IPS-NIHi11 (cell line): Measurements from ENCODE around the gene SH3BP5.

Experiments used
- DNase-seq: peaks from one replicate; pipeline ENCODE4 v3.0.0; 2012; ENCODE audit warnings: mixed read lengths, low spot score

Gene SH3BP5

GRCh38 chr3:15325228-15325627 lies 7.2 kb downstream of the SH3BP5 start:
- DNase-seq: peak; percentile 50

DNA sequence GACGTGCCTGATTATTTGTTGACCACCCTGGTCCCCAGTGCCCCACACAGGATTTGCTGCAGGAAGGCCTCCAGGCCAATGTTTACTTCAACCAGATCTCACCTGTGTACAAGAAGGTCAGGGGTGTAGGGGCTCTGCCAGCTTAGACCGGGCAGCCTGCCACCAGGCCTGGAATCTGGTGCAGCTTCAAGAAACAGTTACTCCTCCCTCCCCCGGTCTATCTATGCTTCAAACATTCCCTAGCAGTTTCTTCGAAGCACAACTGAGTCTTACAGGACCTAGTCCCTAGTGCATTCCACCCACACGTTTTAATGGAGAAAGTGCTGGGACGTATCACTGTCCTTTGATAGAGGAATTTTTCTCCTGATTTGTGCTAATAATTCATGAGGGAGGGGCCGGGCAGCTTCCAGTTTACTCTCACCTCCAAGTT lies 8.0 kb downstream of the SH3BP5 start:
- DNase-seq: no peak

GRCh38 chr3:15323063-15323462 lies 9.3 kb downstream of the SH3BP5 start:
- DNase-seq: no peak

- DNase-seq: no peak
Observed at GRCh38 chr3:15321349-15321748, 11.0 kb downstream of the SH3BP5 start.

- DNase-seq: no peak
Observed at GRCh38 chr3:15319575-15319974, 12.8 kb downstream of the SH3BP5 start.

DNA sequence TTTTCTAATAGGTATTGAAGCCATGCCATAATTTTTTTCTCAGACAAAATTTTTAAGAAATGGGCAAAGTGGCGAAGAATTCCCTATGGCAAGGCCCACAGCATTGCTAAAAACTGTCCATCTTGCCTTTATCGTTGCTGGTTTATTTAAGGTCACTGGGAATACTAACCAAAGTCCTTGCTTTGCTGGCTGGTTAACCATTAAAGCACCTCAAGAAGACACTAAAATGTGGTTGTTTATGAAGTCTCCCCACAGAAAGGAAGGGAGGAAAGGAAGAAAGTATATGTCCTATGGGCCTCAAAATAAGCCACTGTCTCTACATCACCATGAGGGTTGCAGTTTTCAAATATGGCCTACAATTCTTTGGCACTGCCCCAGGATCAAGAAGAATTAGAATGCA lies 13.2 kb downstream of the SH3BP5 start:
- DNase-seq: no peak

GRCh38 chr3:15318661-15319060 lies 13.7 kb downstream of the SH3BP5 start:
- no peak for DNase-seq

DNA sequence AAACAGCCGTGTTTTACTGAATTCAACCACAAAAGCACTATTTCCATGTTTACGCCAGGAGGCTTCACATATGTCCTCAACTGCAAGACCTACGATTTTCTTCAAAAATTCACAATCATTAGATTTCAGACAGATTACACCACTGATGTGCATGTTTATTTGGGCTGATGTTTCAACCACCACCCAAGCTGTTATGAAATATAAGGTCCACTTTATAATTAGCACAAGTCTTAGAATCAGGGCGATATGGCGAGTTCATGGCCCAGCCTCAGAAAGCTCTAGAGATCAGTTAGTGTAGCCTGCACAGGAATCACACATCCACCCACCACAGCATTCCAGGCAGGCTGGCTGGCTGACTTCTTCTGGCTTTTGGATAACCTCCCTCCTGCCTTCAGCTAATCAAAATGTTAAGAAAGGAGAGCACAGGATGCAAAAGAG lies 15.4 kb downstream of the SH3BP5 start:
- DNase-seq: no peak

DNA sequence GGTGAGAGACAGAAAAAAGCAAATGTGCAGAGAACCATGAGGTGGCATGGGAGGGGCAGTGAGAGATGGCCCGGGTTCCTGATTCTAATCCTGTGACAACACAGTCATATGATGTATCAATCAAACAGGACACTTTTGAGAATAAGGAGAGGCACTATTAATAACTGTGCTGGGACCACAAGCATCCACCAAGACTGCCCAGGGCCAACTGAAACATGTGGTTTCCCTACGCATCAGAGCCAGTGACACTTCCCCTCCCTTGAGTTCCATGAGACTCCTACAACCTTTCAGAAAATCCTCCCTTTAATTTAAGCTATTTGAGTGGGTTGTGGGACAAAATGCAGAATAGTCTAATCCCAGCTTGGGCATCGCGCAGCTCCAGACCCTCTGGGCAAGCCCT lies 17.4 kb downstream of the SH3BP5 start:
- DNase-seq: no peak

GRCh38 chr3:15314276-15314675 lies 18.1 kb downstream of the SH3BP5 start:
- no peak for DNase-seq

DNA sequence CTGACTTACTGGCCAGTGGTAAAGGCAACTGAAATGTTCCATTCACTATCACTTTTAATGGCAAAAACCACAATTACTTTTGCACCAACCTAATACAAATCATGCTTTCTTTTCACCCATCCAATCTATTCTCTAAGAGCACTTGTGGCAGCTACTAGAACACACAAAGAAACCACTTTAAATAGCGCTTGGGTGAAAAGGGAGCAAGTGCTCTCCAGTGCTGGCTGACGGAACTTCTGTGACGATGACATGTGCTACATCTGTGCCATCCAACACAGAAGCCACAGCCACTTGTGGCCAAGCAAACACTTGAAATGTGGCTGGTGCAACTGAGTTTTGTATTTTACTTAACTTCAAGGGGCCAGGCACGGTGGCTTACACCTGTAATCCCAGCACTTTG lies 18.9 kb downstream of the SH3BP5 start:
- DNase-seq: no peak

DNA sequence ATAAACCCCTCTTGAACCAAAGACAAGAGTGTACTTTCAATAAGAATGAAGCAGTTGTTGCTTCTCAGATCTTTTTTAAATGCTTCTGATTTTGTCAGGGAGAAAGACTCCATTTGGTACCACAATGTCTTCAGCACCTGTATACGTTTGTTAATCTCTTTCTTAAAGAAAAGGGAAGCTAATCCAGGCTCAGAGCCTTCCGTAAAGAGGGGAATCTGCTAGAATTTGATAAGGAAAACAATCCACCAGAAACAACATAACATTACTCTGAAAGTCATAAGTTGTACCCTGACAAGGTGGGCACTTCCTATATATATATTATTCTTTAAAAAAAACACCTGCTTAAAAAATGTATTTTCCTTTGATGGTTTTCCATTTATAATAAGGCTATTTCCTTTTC lies 19.8 kb downstream of the SH3BP5 start:
- DNase-seq: no peak

DNA sequence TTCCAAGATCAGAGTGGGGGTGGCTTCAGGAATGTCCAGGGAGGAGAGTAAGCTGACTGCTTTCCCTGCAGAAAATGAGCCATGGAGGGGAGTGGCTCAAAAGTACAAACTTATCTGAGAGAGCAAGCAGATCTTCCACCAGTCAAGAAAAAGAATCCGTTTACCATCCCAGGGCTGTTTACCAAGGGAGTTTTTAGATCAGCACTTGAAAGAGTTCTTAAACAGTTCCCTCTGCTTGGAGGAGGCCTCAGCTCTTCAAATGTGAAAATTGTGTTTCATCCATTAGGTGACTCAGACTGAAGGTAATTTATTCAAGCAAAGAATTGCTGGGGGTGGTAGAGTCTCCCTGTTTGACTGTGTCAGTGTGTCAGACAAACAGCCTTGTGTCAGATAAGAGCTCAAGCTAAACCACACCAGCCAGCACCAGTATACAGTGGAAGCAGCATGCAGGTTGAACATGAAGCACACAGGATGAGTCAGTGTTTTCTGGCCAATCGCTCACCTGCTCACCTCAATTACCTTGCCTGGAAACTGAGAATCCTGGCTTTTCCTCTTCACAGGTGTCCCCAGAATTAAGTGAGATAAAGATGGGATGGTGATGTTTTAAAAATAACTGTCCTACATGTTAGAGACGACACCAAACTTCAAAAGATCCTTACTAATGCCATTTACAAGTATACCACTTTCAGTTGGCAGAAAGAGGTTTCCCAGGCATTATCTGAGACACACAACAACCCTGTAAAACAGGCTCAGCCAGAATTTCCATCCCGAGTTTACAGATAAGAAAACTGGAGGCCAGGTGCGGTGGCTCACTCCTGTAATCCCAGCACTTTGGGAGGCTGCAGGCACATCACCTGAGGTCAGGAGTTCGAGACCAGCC lies 21.7 kb downstream of the SH3BP5 start:
- DNase-seq: no peak

DNA sequence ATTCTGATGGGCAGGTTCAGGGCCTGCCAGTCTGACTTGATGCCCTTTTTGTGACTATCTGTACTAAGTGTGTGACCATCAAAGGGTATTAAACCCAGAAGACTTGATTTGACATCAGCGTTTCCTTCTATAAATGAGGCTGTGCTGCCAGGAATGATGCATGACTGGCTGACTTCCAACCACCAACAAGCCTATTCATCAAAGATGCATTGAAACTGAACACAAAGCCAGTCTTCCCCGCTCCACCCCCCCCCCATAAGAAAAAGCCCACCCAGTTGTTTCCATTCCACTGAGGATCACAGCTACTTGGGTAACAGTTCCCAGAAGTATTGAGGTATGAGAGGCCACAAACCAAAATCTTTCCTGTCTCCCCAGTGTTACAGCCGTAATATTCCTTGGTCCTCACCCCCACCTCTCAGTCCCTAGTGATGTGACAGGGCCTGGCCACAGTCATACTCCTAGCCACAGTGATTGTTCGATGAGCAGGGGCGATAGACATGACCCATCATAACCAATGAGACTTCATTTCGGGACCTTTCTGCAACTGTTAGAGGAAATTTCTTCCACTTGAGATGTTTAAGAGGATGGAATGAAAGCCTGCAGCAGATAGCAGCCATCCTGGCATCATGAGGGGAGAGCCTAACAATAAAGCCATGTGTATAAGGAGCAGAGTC lies 22.6 kb downstream of the SH3BP5 start:
- DNase-seq: no peak

GRCh38 chr3:15307580-15307979 lies 24.8 kb downstream of the SH3BP5 start:
- DNase-seq: no peak

GRCh38 chr3:15306979-15307359 lies 25.4 kb downstream of the SH3BP5 start:
- DNase-seq: no peak

DNA sequence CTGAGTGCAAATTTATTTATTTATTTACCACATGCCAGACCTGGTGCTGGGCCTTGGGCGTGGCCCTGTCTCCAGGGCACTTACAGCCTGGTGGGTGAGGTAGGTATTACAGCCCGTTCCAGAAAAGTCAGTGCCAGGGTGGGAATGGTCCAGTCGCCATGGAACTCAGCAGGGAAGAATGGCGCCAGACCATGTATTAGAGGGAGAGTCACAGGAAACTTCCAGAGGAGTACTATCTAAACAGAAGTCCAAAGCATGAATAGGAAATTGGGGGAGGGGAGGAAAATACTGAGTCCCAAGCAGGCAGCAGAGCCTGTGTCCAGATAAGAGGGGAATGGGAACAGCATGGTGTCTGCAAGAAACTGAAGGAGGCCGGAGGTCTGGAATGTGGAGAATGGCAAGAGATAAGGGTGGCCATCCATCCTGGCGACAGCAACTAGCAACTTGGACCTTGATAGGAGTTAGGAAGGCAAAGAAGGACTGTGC lies 27.0 kb downstream of the SH3BP5 start:
- peak; percentile 50 for DNase-seq

- no peak for DNase-seq
Observed at GRCh38 chr3:15303728-15304127, 28.7 kb downstream of the SH3BP5 start.

DNA sequence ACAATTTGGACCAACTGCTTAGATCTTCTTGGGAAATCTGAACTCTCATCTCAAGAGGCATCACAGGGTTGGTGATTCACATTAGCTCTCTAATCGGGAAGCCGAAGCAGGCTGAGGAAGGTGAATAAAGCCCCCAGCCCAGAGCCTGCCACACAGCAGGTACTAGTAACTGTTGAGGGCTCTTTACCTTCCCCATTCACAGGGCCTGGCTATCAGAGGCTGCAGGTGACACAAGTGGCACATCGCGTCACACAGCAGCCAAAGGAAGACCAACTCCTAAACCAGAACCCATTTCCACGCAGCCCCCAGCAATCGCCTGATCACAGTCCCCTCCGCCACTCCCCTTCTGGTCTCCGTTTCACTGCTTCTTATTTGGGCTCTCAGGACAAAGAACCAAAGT lies 29.2 kb downstream of the SH3BP5 start:
- no peak for DNase-seq

GRCh38 chr3:15301761-15302160 lies 30.6 kb downstream of the SH3BP5 start:
- DNase-seq: no peak

DNA sequence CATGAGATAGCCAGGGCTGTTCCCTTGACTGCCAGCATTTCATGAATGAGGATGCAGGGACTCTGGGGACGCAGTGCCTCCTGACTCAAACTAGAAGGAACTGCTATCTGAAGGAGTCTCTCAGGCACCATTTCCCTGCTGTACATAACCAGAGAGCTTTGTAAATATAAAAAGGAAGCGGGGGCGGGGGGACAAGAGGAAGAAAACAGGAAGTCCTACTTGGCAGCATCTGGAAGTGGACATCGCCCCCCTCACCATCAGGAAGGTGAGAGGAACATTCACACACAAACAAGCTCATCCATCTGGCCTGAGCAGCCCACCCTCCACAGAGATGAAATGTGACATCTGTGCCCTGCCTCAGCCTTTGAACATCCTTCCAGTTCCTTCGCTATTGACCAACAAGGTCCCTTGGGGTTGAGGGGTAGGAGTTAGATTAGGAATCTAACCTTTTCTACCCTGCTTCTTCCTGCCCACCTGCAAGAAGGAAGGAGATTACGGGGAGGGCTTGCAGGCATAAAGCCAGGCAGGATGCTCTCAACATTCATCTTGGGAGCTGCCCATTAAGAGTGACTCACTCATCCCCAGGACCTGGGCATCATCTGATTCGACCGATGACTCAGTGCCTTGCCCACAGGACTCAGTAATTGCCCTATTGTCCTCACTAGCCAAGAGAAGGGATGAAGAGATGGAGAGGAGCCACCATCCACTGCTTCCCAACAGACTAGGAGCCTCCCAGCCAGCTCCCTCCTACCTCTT lies 31.9 kb downstream of the SH3BP5 start:
- no peak for DNase-seq

DNA sequence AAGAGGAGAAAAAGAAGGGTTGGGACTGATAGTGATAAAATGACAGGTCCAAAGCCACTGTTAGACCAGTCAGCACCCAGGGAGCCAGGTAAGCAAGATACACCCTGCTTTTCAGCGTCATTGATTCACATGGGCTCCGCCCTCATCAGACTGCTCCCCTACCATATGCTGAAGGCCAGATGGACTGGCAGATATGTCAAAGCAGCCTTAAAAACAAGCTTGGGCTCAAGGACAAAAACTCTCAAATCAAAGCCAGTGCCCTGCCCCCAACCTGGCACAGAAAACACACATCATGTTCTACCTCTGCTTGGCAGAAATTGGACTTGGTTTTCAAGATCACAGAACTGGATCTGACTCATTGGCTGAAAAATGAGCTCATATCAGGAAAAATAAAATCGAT lies 33.4 kb downstream of the SH3BP5 start:
- no peak for DNase-seq

- DNase-seq: no peak
Observed at GRCh38 chr3:15298504-15298903, 33.9 kb downstream of the SH3BP5 start.
